ENCODE results near the gene ZNRF2. TPM values are rescaled to one million over a fixed set of nuclear protein-coding genes. Genes with fewer than 3 reads are reported as not detected.

Gene ZNRF2
- total and polyA plus RNA-seq, 10 of the 15 experiments (the other 5 are each of a cell fraction or from before 2014, with no cell fraction given): 1.2 to 20.4 (median 9.5) TPM

- no peaks in the 10 kb centered on the region for H3K36me3 ChIP-seq (ENCODE audit: control insufficient read depth in 2 of 2, insufficient read depth in 2 of 2, low read length in 1 of 2)
- POLR2A ChIA-PET: no interaction called here
- DNase-seq (ENCODE audit: low read depth, low spot score) (no peak), FAIRE-seq (no peak), ATAC-seq (no peak)
- CTCF ChIA-PET: interaction anchor here (1.3 kb wide), 2 partner anchors 9 to 99 kb away, joined by 3 to 4 read pairs; no protein-coding TSS in a partner anchor
- BruUV-seq (replicated peaks): no TSS peak
- no peak overlapping the region for H3K4me2 ChIP-seq (ENCODE audit: control insufficient read depth, insufficient read depth)
- RAD21 ChIA-PET (ENCODE audit: unreplicated experiment): interaction anchor here (1.3 kb wide), 1 partner anchor 18 kb away, joined by 3 read pairs; no protein-coding TSS in a partner anchor
- no peaks in the 10 kb centered on the region for H3K27me3 ChIP-seq (replicated peaks in 1 of 2; ENCODE audit: control insufficient read depth in 2 of 2, insufficient read depth in 2 of 2, low read length in 1 of 2)
- WGBS (ENCODE audit: insufficient coverage, insufficient replicate concordance, low lambda C conversion rate, missing lambda C conversion rate): 63% methylated on average over 3 of the region's 3 CpGs
- no peak overlapping the region for H3K27ac ChIP-seq (ENCODE audit: control insufficient read depth, insufficient read depth)
- no peak overlapping the region for H3K4me3 ChIP-seq
- H3K9me3 ChIP-seq (replicated peaks; ENCODE audit: control insufficient read depth, insufficient read depth, low read length): no peaks in the 10 kb centered on the region
- intact Hi-C loops (cut with micrococcal nuclease; ENCODE audit: unreplicated experiment) (no loop called here), in situ Hi-C loops (cut with MboI) (no loop called here)
- H3K79me2 ChIP-seq (ENCODE audit: control insufficient read depth, insufficient read depth, low read length): no peaks in the 10 kb centered on the region
- TF ChIP-seq POLR2AphosphoS2 (IDR thresholded peaks at IDR 0.05; ENCODE audit: low read depth, low read length) (no peak), MLLT1 (IDR thresholded peaks at IDR 0.05) (no peak), TCF3 (IDR thresholded peaks at IDR 0.05; ENCODE audit: borderline replicate concordance, insufficient read depth, low read depth, low read length) (no peak), MEF2B (IDR thresholded peaks at IDR 0.05; ENCODE audit: partially characterized antibody, poor library complexity, severe bottlenecking) (no peak)
- H3K9ac ChIP-seq (ENCODE audit: control insufficient read depth, insufficient read depth, low read length): no peak overlapping the region
- SMC1A ChIA-PET (ENCODE audit: uncharacterized antibody, unreplicated experiment): interaction anchor here (0.6 to 2.2 kb wide), 5 partner anchors 8 to 106 kb away, joined by 3 to 6 read pairs (median 4); no protein-coding TSS in a partner anchor
- no peak overlapping the region for H2AFZ ChIP-seq (ENCODE audit: control insufficient read depth, low read depth, low read length)
- no peaks in the 10 kb centered on the region for H3K4me1 ChIP-seq (ENCODE audit: control insufficient read depth, insufficient read depth, low read length)
- H4K20me1 ChIP-seq (ENCODE audit: control insufficient read depth, insufficient read depth): no peaks in the 10 kb centered on the region
Measured at GRCh38 chr7:30253796-30254165, 30.6 kb upstream of the ZNRF2 start.

- no peaks in the 10 kb centered on the region for H3K79me2 ChIP-seq (ENCODE audit: control insufficient read depth, insufficient read depth, low read length)
- WGBS (ENCODE audit: insufficient coverage, insufficient replicate concordance, low lambda C conversion rate, missing lambda C conversion rate): 78% methylated on average over 5 of the region's 5 CpGs
- no peaks in the 10 kb centered on the region for H3K27me3 ChIP-seq (replicated peaks in 1 of 2; ENCODE audit: control insufficient read depth in 2 of 2, insufficient read depth in 2 of 2, low read length in 1 of 2)
- TF ChIP-seq KDM1A (IDR thresholded peaks at IDR 0.05; ENCODE audit: borderline replicate concordance) (no peak), STAT3 (IDR thresholded peaks at IDR 0.05; ENCODE audit: low read depth, low read length) (no peak), PKNOX1 (IDR thresholded peaks at IDR 0.05) (no peak), NR2F1 (conservative IDR thresholded peaks at IDR 0.05) (no peak), MLLT1 (IDR thresholded peaks at IDR 0.05) (no peak), SPI1 (IDR thresholded peaks at IDR 0.05; ENCODE audit: borderline replicate concordance, insufficient read depth, low read depth, low read length) (no peak), USF1 (IDR thresholded peaks at IDR 0.05; ENCODE audit: borderline replicate concordance, extremely low read length, insufficient read depth, low read depth, low read length) (no peak), RB1 (IDR thresholded peaks at IDR 0.05; ENCODE audit: borderline replicate concordance) (no peak), YBX1 (IDR thresholded peaks at IDR 0.05) (no peak)
- CTCF ChIA-PET: interaction anchor here (1.3 kb wide), 2 partner anchors 9 to 99 kb away, joined by 3 to 4 read pairs; no protein-coding TSS in a partner anchor
- H3K9me3 ChIP-seq (replicated peaks; ENCODE audit: control insufficient read depth, insufficient read depth, low read length): no peaks in the 10 kb centered on the region
- no peak overlapping the region for H3K27ac ChIP-seq (ENCODE audit: control insufficient read depth, insufficient read depth)
- no TSS peak for BruUV-seq (replicated peaks)
- no peak overlapping the region for H3K4me2 ChIP-seq (ENCODE audit: control insufficient read depth, insufficient read depth)
- no peaks in the 10 kb centered on the region for H3K36me3 ChIP-seq (ENCODE audit: control insufficient read depth in 2 of 2, insufficient read depth in 2 of 2, low read length in 1 of 2)
- ATAC-seq: no peak
- H3K4me1 ChIP-seq (ENCODE audit: control insufficient read depth, insufficient read depth, low read length): no peaks in the 10 kb centered on the region
- H2AFZ ChIP-seq (ENCODE audit: control insufficient read depth, low read depth, low read length): no peak overlapping the region
- no peak overlapping the region for H3K4me3 ChIP-seq
- RAD21 ChIA-PET (ENCODE audit: unreplicated experiment): interaction anchor here (1.3 kb wide), 1 partner anchor 18 kb away, joined by 3 read pairs; no protein-coding TSS in a partner anchor
- POLR2A ChIA-PET: no interaction called here
- SMC1A ChIA-PET (ENCODE audit: uncharacterized antibody, unreplicated experiment): interaction anchor here (0.7 to 2.2 kb wide), 9 partner anchors 8 to 92 kb away, joined by 3 to 8 read pairs (median 4); no protein-coding TSS in a partner anchor
- no peak overlapping the region for H3K9ac ChIP-seq (ENCODE audit: control insufficient read depth, insufficient read depth, low read length)
- H4K20me1 ChIP-seq (ENCODE audit: control insufficient read depth, insufficient read depth): no peaks in the 10 kb centered on the region
- intact Hi-C loops (cut with micrococcal nuclease; ENCODE audit: unreplicated experiment): no loop called here
- in situ Hi-C loops (cut with MboI): no loop called here
- no peak for FAIRE-seq
- DNase-seq (ENCODE audit: low read depth, low spot score): no peak
Measured at GRCh38 chr7:30254248-30254647, 30.1 kb upstream of the ZNRF2 start.

Data from GM12878 (cell line).